IgD-negative memory B cell (primary cell): ENCODE measurements around the gene BTBD3. TPM values are rescaled to one million over a fixed set of nuclear protein-coding genes. Genes with fewer than 3 reads are reported as not detected.

ENCODE experiments used
- H3K27ac Mint-ChIP-seq, 3 donors: one replicate each; pipeline ENCODE4 v1.8.0; 2020 to 2022; ENCODE audit warnings: mild to moderate bottlenecking in 3 of 3, mixed read lengths in 3 of 3, moderate library complexity in 1 of 3
- H3K27me3 Mint-ChIP-seq: one replicate; pipeline ENCODE4 v1.8.0; 2021; ENCODE audit warnings: mixed read lengths
- H3K36me3 Mint-ChIP-seq: one replicate; pipeline ENCODE4 v1.8.0; 2020; ENCODE audit warnings: mild to moderate bottlenecking, mixed read lengths
- H3K4me1 Mint-ChIP-seq, 3 donors: one replicate each; pipeline ENCODE4 v1.8.0; 2020 to 2022; ENCODE audit warnings: mixed read lengths in 3 of 3, mild to moderate bottlenecking in 1 of 3
- H3K4me3 Mint-ChIP-seq, 4 donors: one replicate each; pipeline ENCODE4 v1.8.0; 2020 to 2022; ENCODE audit warnings: mild to moderate bottlenecking in 4 of 4, mixed read lengths in 4 of 4, moderate library complexity in 3 of 4
- H3K9me3 Mint-ChIP-seq, 3 donors: one replicate each; pipeline ENCODE4 v1.8.0; 2020 to 2021; ENCODE audit warnings: mixed read lengths in 3 of 3, mild to moderate bottlenecking in 1 of 3
- polyA plus RNA-seq: library from polyadenylated mRNA; unstranded; fragments of 300-500 nt; fragmentation: Illumina TruSeq; gene quantifications from one replicate; pipeline ENCODE4 v1.2.3, GENCODE V29; 2021

The BTBD3 gene
- not detected for polyA plus RNA-seq

- Mint-ChIP-seq H3K27ac (no peak within 1 kb of the TSS), H3K4me1 (no peaks in the 10 kb centered on the region)
These were observed at the start of gene BTBD3 for GRCh38 chr20:11917663-11918062. Gene BTBD3 (plus strand): TSS chr20:11917893. CDS start chr20:11918276, 383 bp downstream.

DNA sequence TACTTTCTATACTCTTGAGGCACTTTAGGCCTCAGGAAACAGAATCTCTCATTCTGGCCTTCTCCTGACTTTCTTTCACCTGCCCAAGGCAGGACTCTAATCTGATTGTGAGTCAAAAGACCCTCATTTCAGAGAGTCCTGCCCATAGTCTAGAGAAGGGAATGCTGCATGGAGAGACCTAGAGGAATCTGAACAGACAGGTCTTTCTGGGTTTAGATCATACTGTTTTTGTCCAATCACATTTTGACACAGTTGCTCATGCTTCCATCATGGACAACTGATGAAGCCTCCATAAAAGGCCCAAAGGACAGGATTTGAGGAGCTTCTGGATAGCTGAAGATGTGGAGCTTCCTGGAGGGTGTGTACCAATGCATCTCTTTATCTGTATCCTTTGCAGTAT, 48.1 kb upstream of the BTBD3 start:
- H3K4me3 Mint-ChIP-seq = no peak overlapping the region
- peaks cover 2 to 10% (median 8%) of the 10 kb centered on the region in 3 donors for H3K9me3 Mint-ChIP-seq
- H3K4me1 Mint-ChIP-seq = no peaks in the 10 kb centered on the region
- H3K27ac Mint-ChIP-seq = no peak overlapping the region
- no peaks in the 10 kb centered on the region for H3K27me3 Mint-ChIP-seq
- H3K36me3 Mint-ChIP-seq = no peaks in the 10 kb centered on the region

More at GRCh38 chr20:11917663-11918062, at the start of gene BTBD3:
- H3K9me3 Mint-ChIP-seq = peaks cover 0 to 3% (median 0%) of the 10 kb centered on the region in 3 donors
- H3K27me3 Mint-ChIP-seq = no peaks in the 10 kb centered on the region
- H3K4me3 Mint-ChIP-seq = no peak within 1 kb of the TSS
- no peaks in the 10 kb centered on the region for H3K36me3 Mint-ChIP-seq

- H3K4me3 Mint-ChIP-seq = no peak overlapping the region
- H3K27ac Mint-ChIP-seq = no peak overlapping the region
- no peaks in the 10 kb centered on the region for H3K4me1 Mint-ChIP-seq
- peaks cover 2 to 7% (median 6%) of the 10 kb centered on the region in 3 donors for H3K9me3 Mint-ChIP-seq
- H3K27me3 Mint-ChIP-seq = no peaks in the 10 kb centered on the region
- no peaks in the 10 kb centered on the region for H3K36me3 Mint-ChIP-seq
These were observed 47.3 kb upstream of the BTBD3 start for GRCh38 chr20:11870411-11870810.

DNA sequence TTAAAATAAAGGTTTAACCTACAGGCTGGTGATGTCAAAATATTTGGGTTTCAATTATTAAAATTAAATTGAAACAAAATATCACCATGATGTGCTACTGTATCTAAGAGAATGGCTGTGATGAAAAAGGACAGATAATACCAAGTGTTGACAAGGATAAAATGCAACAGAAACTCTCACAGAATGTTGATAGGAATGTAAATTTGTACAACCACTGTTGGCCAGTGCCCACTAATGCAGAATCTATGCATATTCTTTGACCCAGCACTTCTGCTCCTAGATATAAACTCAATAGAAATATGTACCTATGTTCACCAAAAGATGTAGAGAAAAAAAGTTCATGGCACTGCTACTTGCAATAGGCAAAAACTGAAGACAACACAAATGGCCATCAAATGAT, 41.1 kb upstream of the BTBD3 start:
- Mint-ChIP-seq H3K36me3 (no peaks in the 10 kb centered on the region), H3K9me3 (peaks cover 4 to 22% (median 5%) of the 10 kb centered on the region in 3 donors), H3K4me3 (no peak overlapping the region), H3K4me1 (no peaks in the 10 kb centered on the region), H3K27ac (no peak overlapping the region), H3K27me3 (no peaks in the 10 kb centered on the region)

GRCh38 chr20:11880680-11881079, 37.0 kb upstream of the BTBD3 start:
- no peak overlapping the region for H3K27ac Mint-ChIP-seq
- H3K4me3 Mint-ChIP-seq = no peak overlapping the region
- H3K27me3 Mint-ChIP-seq = no peaks in the 10 kb centered on the region
- peaks cover 1 to 22% (median 9%) of the 10 kb centered on the region in 3 donors for H3K9me3 Mint-ChIP-seq
- no peaks in the 10 kb centered on the region for H3K4me1 Mint-ChIP-seq
- no peaks in the 10 kb centered on the region for H3K36me3 Mint-ChIP-seq

DNA sequence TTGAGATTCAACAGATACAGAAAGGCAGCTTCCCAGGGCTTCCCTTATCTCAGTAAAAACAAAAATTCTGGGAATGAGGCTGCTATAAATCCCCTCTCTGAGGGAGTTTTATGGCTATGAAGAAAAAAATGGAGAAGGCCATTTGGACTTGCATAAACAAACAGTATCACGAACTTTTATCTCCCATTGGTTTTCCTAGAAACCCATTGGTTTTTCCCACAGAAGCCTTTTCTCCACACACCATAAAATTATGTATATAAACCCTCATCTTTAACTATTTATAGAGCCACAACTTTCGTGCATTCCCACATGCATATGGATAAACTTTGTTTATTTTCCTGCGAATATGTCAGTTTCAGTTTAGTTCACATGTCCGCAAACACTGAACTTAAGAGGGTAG, 36.2 kb upstream of the BTBD3 start:
- no peak overlapping the region for H3K27ac Mint-ChIP-seq
- no peak overlapping the region for H3K4me3 Mint-ChIP-seq
- H3K9me3 Mint-ChIP-seq = peaks cover 1 to 16% (median 9%) of the 10 kb centered on the region in 3 donors
- H3K36me3 Mint-ChIP-seq = no peaks in the 10 kb centered on the region
- H3K27me3 Mint-ChIP-seq = no peaks in the 10 kb centered on the region
- H3K4me1 Mint-ChIP-seq = no peaks in the 10 kb centered on the region

- Mint-ChIP-seq H3K36me3 (no peaks in the 10 kb centered on the region), H3K4me3 (no peak overlapping the region), H3K27ac (no peak overlapping the region), H3K9me3 (peaks cover 1 to 9% (median 9%) of the 10 kb centered on the region in 3 donors), H3K27me3 (no peaks in the 10 kb centered on the region), H3K4me1 (no peaks in the 10 kb centered on the region)
These were observed 35.0 kb upstream of the BTBD3 start for GRCh38 chr20:11882651-11883050.

DNA sequence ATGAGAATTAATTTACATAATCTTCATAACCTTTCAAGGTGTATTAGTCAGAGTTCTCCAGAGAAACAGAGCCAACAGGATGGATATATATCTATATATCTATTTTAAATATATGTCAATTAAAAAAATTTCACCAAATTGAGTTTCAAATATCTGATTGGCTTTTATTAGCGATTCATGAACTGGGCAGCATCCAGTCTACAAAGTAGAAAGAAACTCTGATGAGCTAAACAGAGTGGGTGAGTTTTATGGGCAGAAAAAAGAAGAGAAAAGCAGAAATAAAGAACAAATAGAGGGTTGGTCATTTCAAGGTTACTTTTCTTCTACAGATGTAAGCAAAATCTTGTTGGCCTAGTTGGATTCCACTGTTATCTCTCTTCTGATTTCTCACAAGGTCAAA, 29.0 kb upstream of the BTBD3 start:
- Mint-ChIP-seq H3K9me3 (peaks cover 0 to 11% (median 0%) of the 10 kb centered on the region in 3 donors), H3K36me3 (no peaks in the 10 kb centered on the region), H3K4me1 (peaks cover 0 to 6% (median 0%) of the 10 kb centered on the region in 3 donors), H3K27me3 (peaks cover 22% of the 10 kb centered on the region), H3K27ac (no peak overlapping the region), H3K4me3 (no peak overlapping the region)

DNA sequence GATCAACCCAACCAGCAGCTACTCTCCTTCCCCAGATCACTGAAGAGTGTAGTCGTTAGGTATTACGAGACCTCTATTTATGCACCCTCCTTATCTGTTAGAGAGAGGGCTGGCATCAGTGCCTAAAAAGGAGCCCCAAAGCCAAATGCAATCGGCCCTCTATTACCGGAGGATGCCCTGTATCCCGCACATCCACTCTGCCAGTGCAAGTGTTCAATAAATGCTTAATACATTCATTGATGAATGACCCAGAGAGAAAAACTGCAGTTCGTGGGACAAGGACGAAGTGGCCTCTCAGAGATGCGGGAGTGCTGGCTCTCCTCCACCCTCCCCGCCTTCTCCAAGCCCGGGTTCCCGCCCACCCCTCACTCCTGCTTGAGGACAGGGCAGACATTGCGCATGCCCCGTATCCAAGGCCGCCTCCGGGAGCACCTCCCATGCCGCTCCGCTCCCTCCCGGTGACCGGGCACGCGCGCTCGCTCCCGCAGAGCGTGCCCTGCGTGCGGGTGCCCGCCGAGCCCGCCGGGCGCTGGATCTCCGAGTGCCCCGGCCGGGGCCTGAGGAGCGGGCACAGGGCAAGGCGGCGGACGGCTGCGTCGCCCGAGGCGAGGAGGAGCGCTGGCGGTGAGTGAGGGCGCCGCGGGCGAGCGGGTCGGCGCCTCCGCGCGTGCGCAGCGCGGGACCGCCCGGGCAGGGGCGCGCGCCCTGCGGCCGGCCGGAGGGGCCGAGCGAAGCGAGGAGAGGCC, 27.2 kb upstream of the BTBD3 start:
- no peak overlapping the region for H3K27ac Mint-ChIP-seq
- no peaks in the 10 kb centered on the region for H3K36me3 Mint-ChIP-seq
- peak overlapping the region in 1 of 4 donors; percentile 59 for H3K4me3 Mint-ChIP-seq
- H3K9me3 Mint-ChIP-seq = peaks cover 2 to 14% (median 3%) of the 10 kb centered on the region in 3 donors
- peaks cover 22% of the 10 kb centered on the region for H3K27me3 Mint-ChIP-seq
- peaks cover 0 to 6% (median 0%) of the 10 kb centered on the region in 3 donors for H3K4me1 Mint-ChIP-seq

GRCh38 chr20:11891077-11891775, 26.5 kb upstream of the BTBD3 start:
- Mint-ChIP-seq H3K36me3 (no peaks in the 10 kb centered on the region), H3K27ac (no peak overlapping the region), H3K27me3 (peaks cover 22% of the 10 kb centered on the region), H3K9me3 (peaks cover 2 to 19% (median 3%) of the 10 kb centered on the region in 3 donors), H3K4me1 (peaks cover 0 to 6% (median 0%) of the 10 kb centered on the region in 3 donors), H3K4me3 (peak overlapping the region in 3 of 4 donors; percentile 9 to 60 (median 54))

DNA sequence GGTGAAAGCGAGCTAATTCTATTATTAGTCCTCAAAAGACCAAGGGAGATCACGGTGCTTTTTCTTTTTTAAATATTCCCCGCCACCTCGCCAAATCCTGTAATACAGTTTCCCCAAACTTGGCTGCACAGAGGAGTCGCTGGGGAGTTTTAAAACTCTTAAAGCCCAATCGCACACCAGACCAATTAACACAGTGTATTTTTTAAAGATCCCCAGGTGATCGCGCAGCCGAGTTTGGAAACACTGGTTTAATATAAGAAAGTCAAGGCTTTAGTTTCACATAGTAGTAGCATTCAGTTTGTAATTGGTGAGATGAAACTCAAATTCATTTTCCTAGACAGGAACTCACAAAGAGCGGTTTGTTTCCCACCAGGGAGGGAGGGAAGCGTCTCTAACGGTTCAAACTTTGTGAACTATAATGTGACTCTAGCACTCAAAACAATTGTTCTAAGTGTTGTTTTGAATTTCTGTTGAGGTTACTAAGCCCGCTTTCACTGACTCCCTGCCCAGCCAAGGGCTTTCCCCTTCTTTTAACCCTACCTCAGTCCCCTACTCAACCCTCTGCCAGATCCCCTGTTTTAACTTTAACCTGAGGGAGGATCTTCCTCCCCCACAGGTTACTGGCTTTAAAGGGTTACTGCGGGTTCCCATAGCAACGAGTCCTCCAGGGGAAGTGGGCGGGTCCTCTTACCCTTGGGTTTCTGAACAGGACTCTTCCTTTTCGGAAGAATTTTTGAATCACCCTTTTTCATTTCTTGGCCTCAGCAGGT, 25.7 kb upstream of the BTBD3 start:
- peaks cover 2 to 20% (median 3%) of the 10 kb centered on the region in 3 donors for H3K9me3 Mint-ChIP-seq
- H3K27me3 Mint-ChIP-seq = peaks cover 22% of the 10 kb centered on the region
- no peak overlapping the region for H3K27ac Mint-ChIP-seq
- no peaks in the 10 kb centered on the region for H3K36me3 Mint-ChIP-seq
- peak overlapping the region in 3 of 4 donors; percentile 9 to 60 (median 54) for H3K4me3 Mint-ChIP-seq
- H3K4me1 Mint-ChIP-seq = peaks cover 0 to 6% (median 0%) of the 10 kb centered on the region in 3 donors

DNA sequence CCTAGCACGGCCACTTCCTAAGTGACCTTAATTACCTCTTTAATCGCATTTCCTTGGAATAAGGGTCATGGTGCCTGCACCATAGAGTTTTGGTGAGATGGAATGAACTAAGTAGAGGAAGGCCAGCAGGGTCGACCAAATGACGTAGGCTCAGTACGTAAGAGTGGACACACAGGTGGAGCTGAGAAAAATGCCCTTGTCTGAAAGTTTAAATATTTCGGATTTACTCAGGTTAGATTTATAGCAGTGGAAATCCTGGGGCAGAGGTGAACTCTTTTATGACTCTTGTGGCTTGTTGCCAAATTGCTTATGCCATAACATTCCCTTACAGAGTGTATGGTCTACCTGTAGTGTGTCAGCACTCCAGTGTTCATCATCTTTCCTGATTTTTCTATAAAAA, 23.6 kb upstream of the BTBD3 start:
- Mint-ChIP-seq H3K36me3 (no peaks in the 10 kb centered on the region), H3K4me3 (no peak overlapping the region), H3K4me1 (peaks cover 0 to 6% (median 0%) of the 10 kb centered on the region in 3 donors), H3K9me3 (peaks cover 2 to 20% (median 3%) of the 10 kb centered on the region in 3 donors), H3K27ac (no peak overlapping the region), H3K27me3 (peaks cover 22% of the 10 kb centered on the region)

- no peak overlapping the region for H3K27ac Mint-ChIP-seq
- H3K4me1 Mint-ChIP-seq = peaks cover 0 to 3% (median 0%) of the 10 kb centered on the region in 3 donors
- H3K27me3 Mint-ChIP-seq = peaks cover 13% of the 10 kb centered on the region
- H3K36me3 Mint-ChIP-seq = no peaks in the 10 kb centered on the region
- H3K4me3 Mint-ChIP-seq = no peak overlapping the region
- H3K9me3 Mint-ChIP-seq = peaks cover 2 to 15% (median 3%) of the 10 kb centered on the region in 3 donors
These were observed 21.8 kb upstream of the BTBD3 start for GRCh38 chr20:11895861-11896387.

- H3K9me3 Mint-ChIP-seq = peaks cover 0 to 2% (median 2%) of the 10 kb centered on the region in 3 donors
- no peak overlapping the region for H3K4me3 Mint-ChIP-seq
- H3K27ac Mint-ChIP-seq = no peak overlapping the region
- no peaks in the 10 kb centered on the region for H3K36me3 Mint-ChIP-seq
- no peaks in the 10 kb centered on the region for H3K4me1 Mint-ChIP-seq
- no peaks in the 10 kb centered on the region for H3K27me3 Mint-ChIP-seq
These were observed 16.6 kb upstream of the BTBD3 start for GRCh38 chr20:11901127-11901526.
